Endothelial cell of umbilical vein (primary cell): ENCODE measurements around the gene FOXJ3. TPM values are rescaled to one million over a fixed set of nuclear protein-coding genes. Genes with fewer than 3 reads are reported as not detected.

Source experiments
- BruUV-seq: library from RNA; stranded (reverse); fragments of 400-500 nt; replicated peaks from 2 replicates; lab custom pipeline; 2021; lab: Mats Ljungman, UMichigan
- CTCF ChIA-PET: fragments of 300-600, 350-600 bp; sonication (Branson Sonifier 250); formaldehyde crosslinking; loops from one replicate; lab custom pipeline; 2021; ENCODE audit warnings: antibody characterized with exemption, inconsistent platforms; lab: Charles Lee
- POLR2A ChIA-PET: fragments of 300-600, 350-600 bp; sonication (Branson Sonifier 250); formaldehyde crosslinking; loops from one replicate; lab custom pipeline; 2021; ENCODE audit warnings: antibody characterized with exemption, inconsistent platforms; lab: Charles Lee
- DNase-seq: peaks from one replicate; pipeline ENCODE4 v3.0.0-alpha.2; 2011; ENCODE audit warnings: low read depth, low spot score
- FAIRE-seq: peaks from 2 replicates; lab custom pipeline; 2011; peaks lifted over from hg19 to GRCh38; lab: Jason Lieb, UNC
- H2AFZ ChIP-seq: 2 replicates; pipeline ENCODE4 v1.6.0; 2012; ENCODE audit warnings: low read depth, low read length, control low read depth, inconsistent platforms
- H3K27ac ChIP-seq: 2 replicates; pipeline ENCODE4 v1.5.1; 2011; ENCODE audit warnings: low read depth, mild to moderate bottlenecking, control low read depth, low read length, moderate library complexity; ENCODE audit not compliant: insufficient read depth
- H3K27me3 ChIP-seq, 2 experiments: 2 replicates each; pipeline versions ENCODE4 v1.6.0 to v1.6.1; 2011; ENCODE audit warnings: low read length in 2 of 2, mixed read lengths in 1 of 2; ENCODE audit not compliant: control insufficient read depth in 2 of 2, insufficient read depth in 2 of 2
- H3K36me3 ChIP-seq, 2 experiments: 2 replicates in 1 of 2; 3 replicates in 1 of 2; pipeline ENCODE4 v1.5.1; 2011; ENCODE audit warnings: low read length in 2 of 2, mild to moderate bottlenecking in 1 of 2, moderate library complexity in 1 of 2; ENCODE audit not compliant: control insufficient read depth in 2 of 2, insufficient read depth in 2 of 2; ENCODE audit errors: extremely low read depth in 1 of 2
- H3K4me1 ChIP-seq: 3 replicates; pipeline ENCODE4 v1.5.1; 2011; ENCODE audit warnings: mild to moderate bottlenecking, low read length; ENCODE audit not compliant: control insufficient read depth, insufficient read depth; ENCODE audit errors: extremely low read depth
- H3K4me2 ChIP-seq: 2 replicates; pipeline ENCODE4 v1.6.1; 2011; ENCODE audit warnings: low read length, control low read depth, mixed read lengths; ENCODE audit not compliant: insufficient read depth
- H3K4me3 ChIP-seq, 3 experiments: fragments of 200-600 bp in 1 of 3; sonication (generic), shearing (Covaris generic) in 1 of 3; replicated peaks in 1 of 3; 2 replicates each; pipeline ENCODE4 v1.5.1; 2011 to 2016; ENCODE audit warnings: control low read depth in 3 of 3, low read length in 3 of 3, mild to moderate bottlenecking in 2 of 3, inconsistent platforms in 1 of 3, low read depth in 1 of 3, moderate library complexity in 1 of 3; ENCODE audit not compliant: insufficient read depth in 1 of 3
- H3K79me2 ChIP-seq: 2 replicates; pipeline ENCODE4 v1.6.0; 2012; ENCODE audit warnings: low read length, inconsistent platforms; ENCODE audit not compliant: control insufficient read depth, insufficient read depth
- H3K9ac ChIP-seq: replicated peaks from 2 replicates; pipeline ENCODE3; 2011; ENCODE audit warnings: low read length, control low read depth; ENCODE audit not compliant: insufficient read depth; ENCODE audit errors: extremely low read depth
- H3K9me1 ChIP-seq: replicated peaks from 3 replicates; pipeline ENCODE4 v1.6.0; 2011; ENCODE audit warnings: mild to moderate bottlenecking, low read length; ENCODE audit not compliant: control insufficient read depth, insufficient read depth; ENCODE audit errors: extremely low read depth
- H3K9me3 ChIP-seq: replicated peaks from 2 replicates; pipeline ENCODE4 v1.5.1; 2012; ENCODE audit warnings: low read length, inconsistent platforms; ENCODE audit not compliant: control insufficient read depth, insufficient read depth
- H4K20me1 ChIP-seq: replicated peaks from 2 replicates; pipeline ENCODE3; 2011; ENCODE audit warnings: mild to moderate bottlenecking, low read length; ENCODE audit not compliant: control insufficient read depth, insufficient read depth; ENCODE audit errors: extremely low read depth
- EZH2 ChIP-seq: IDR thresholded peaks from 2 replicates; pipeline ENCODE4 v1.6.1; 2012; ENCODE audit warnings: borderline replicate concordance, low read depth, mild to moderate bottlenecking, moderate library complexity, low read length, inconsistent platforms; ENCODE audit not compliant: severe bottlenecking
- FOS ChIP-seq: IDR thresholded peaks from 2 replicates; pipeline ENCODE4 v1.6.1; 2011; ENCODE audit warnings: mild to moderate bottlenecking, low read length, moderate library complexity, borderline replicate concordance; ENCODE audit not compliant: insufficient read depth
- GATA2 ChIP-seq: IDR thresholded peaks from 2 replicates; pipeline ENCODE4 v1.7.0; 2011; ENCODE audit warnings: low read depth, mild to moderate bottlenecking, moderate library complexity, mixed read lengths, low read length; ENCODE audit not compliant: insufficient read length, insufficient read depth
- JUN ChIP-seq: IDR thresholded peaks from 2 replicates; pipeline ENCODE4 v1.6.1; 2011; ENCODE audit warnings: borderline replicate concordance, low read depth; ENCODE audit not compliant: insufficient read length, insufficient read depth
- MYC ChIP-seq: IDR thresholded peaks from one replicate; pipeline ENCODE4 v1.6.1; 2011; ENCODE audit warnings: mild to moderate bottlenecking, low read depth, low read length
- POLR2A ChIP-seq: IDR thresholded peaks from 2 replicates; pipeline ENCODE4 v1.6.1; 2012; ENCODE audit warnings: low read depth, mild to moderate bottlenecking, control low read depth, low read length
- POLR2AphosphoS5 ChIP-seq: IDR thresholded peaks from 2 replicates; pipeline ENCODE4 v1.6.1; 2012; ENCODE audit warnings: low read depth, mild to moderate bottlenecking, control low read depth, low read length, moderate library complexity; ENCODE audit not compliant: insufficient read depth
- dilution Hi-C: fragments of 300-500 bp; cut with MboI; formaldehyde crosslinking; loops from one replicate; pipeline ENCODE4 v1.15.0; 2019; ENCODE audit warnings: low sequenced_read_pairs; ENCODE audit not compliant: extremely low pct_ligation_motif_present
- intact Hi-C: fragments of 100-400 bp; cut with micrococcal nuclease; formaldehyde crosslinking; loops from one replicate; pipeline ENCODE4 v1.10.0; 2022
- polyA plus RNA-seq, 4 experiments: library from polyadenylated mRNA; depleted of rRNA in 3 of 4; stranded (reverse) in 3 of 4; unstranded in 1 of 4; fragments of >200 nt; gene quantifications; 2 replicates each; pipeline versions ENCODE4 v1.2.1 to v1.2.3, GENCODE V29; 2011 to 2012; ENCODE audit warnings: missing spikeins in 1 of 4
- total RNA-seq: library from RNA; stranded (reverse); gene quantifications from 2 replicates; pipeline ENCODE4 v1.2.3, GENCODE V29; 2021
- TF ChIP-seq, protein P1 (sequence below), 2 donors: IDR thresholded peaks; 1 replicate in 1 of 2; 2 replicates in 1 of 2; pipeline ENCODE4 v1.5.1; 2011; ENCODE audit warnings: low read length in 2 of 2, mild to moderate bottlenecking in 2 of 2, moderate library complexity in 2 of 2, control low read depth in 1 of 2, inconsistent platforms in 1 of 2, low read depth in 1 of 2; ENCODE audit not compliant: insufficient read depth in 1 of 2; ENCODE audit errors: extremely low read depth in 1 of 2
- TF ChIP-seq, protein P2 (sequence below): IDR thresholded peaks from 2 replicates; pipeline ENCODE4 v1.6.1; 2011; ENCODE audit not compliant: insufficient read depth, insufficient read length

FOXJ3 gene
- total and polyA plus RNA-seq, 2 donors (not counting 3 experiments of a cell fraction or from before 2014, with no cell fraction given), result 34.7 to 38.8 TPM

DNA sequence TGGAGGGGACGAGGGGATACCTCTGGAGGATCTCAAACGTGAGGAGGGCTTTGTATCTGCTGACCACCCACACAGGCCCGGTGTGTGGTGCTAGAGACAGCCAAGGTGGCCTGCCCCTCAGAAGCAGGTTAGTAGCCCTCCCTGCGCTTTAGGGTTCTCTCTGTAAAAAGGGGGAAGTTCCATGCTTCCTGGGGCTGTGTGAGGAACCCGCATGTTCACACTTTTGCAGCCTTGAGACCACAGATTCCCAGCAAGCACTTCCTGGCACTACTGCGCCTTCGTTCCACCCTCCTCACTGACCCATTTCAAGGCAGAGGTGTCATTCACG is 189.7 kb downstream of the FOXJ3 start:
- Histone ChIP-seq H3K9me1 (no peaks in the 10 kb centered on the region), H3K79me2 (no peaks in the 10 kb centered on the region), H3K27ac (no peak overlapping the region), H3K9ac (no peak overlapping the region), H3K4me2 (no peak overlapping the region), H3K36me3 (no peaks in the 10 kb centered on the region), H3K9me3 (no peaks in the 10 kb centered on the region), H3K4me3 (no peak overlapping the region), H3K4me1 (no peaks in the 10 kb centered on the region), H4K20me1 (no peaks in the 10 kb centered on the region), H2AFZ (no peak overlapping the region), H3K27me3 (peaks cover 21 to 22% of the 10 kb centered on the region in 2 experiments)
- ChIA-PET CTCF (interaction anchor here (3.1 kb wide), 1 partner anchor 27 kb away, joined by 58 read pairs; no protein-coding TSS in a partner anchor), POLR2A (no interaction called here)
- intact Hi-C loops (loop anchor here (5.0 to 10.0 kb wide), 2 partner anchors 331 to 432 kb away; no protein-coding TSS in a partner anchor), dilution Hi-C loops (no loop called here)
- TF ChIP-seq GATA2 (no peak), MYC (no peak), POLR2A (no peak), FOS (no peak), JUN (no peak), POLR2AphosphoS5 (no peak), EZH2 (no peak)
- TF ChIP-seq, protein P1, sequence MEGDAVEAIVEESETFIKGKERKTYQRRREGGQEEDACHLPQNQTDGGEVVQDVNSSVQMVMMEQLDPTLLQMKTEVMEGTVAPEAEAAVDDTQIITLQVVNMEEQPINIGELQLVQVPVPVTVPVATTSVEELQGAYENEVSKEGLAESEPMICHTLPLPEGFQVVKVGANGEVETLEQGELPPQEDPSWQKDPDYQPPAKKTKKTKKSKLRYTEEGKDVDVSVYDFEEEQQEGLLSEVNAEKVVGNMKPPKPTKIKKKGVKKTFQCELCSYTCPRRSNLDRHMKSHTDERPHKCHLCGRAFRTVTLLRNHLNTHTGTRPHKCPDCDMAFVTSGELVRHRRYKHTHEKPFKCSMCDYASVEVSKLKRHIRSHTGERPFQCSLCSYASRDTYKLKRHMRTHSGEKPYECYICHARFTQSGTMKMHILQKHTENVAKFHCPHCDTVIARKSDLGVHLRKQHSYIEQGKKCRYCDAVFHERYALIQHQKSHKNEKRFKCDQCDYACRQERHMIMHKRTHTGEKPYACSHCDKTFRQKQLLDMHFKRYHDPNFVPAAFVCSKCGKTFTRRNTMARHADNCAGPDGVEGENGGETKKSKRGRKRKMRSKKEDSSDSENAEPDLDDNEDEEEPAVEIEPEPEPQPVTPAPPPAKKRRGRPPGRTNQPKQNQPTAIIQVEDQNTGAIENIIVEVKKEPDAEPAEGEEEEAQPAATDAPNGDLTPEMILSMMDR (IDR thresholded peaks at IDR 0.05; ENCODE audit: extremely low read depth in 1 of 2, insufficient read depth in 1 of 2, low read depth in 1 of 2, low read length in 2 of 2), result no peak
- TF ChIP-seq, protein P2, sequence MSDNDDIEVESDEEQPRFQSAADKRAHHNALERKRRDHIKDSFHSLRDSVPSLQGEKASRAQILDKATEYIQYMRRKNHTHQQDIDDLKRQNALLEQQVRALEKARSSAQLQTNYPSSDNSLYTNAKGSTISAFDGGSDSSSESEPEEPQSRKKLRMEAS, result no peak
- BruUV-seq, result no TSS peak
- DNase-seq (no peak), FAIRE-seq (no peak)
